ENCODE measurements around the gene PARP12.

PARP12 gene

DNA sequence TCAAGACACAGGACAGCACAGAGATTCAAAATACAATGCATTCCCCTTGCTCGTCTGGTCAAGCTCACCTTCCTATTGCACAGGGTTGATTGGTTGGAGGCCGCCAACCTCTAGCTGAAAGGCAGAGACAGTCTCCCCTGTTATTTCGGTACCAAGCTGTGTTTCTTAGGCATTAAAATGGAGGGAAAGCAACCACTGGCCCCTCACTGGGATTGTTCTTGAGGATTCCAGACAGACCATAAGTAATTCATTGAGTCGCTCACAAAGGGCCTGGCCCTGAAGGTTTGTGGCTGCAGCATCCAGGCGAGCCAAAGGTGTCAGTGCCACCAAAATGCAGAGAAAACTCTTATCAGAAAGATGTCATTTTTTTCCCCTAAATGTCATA lies 81.2 kb downstream of the PARP12 start:
- H3K36me3 ChIP-seq (ENCODE audit: control insufficient read depth, low read length) = no peaks in the 10 kb centered on the region
- H3K4me3 ChIP-seq (ENCODE audit: low read length) = no peak overlapping the region

DNA sequence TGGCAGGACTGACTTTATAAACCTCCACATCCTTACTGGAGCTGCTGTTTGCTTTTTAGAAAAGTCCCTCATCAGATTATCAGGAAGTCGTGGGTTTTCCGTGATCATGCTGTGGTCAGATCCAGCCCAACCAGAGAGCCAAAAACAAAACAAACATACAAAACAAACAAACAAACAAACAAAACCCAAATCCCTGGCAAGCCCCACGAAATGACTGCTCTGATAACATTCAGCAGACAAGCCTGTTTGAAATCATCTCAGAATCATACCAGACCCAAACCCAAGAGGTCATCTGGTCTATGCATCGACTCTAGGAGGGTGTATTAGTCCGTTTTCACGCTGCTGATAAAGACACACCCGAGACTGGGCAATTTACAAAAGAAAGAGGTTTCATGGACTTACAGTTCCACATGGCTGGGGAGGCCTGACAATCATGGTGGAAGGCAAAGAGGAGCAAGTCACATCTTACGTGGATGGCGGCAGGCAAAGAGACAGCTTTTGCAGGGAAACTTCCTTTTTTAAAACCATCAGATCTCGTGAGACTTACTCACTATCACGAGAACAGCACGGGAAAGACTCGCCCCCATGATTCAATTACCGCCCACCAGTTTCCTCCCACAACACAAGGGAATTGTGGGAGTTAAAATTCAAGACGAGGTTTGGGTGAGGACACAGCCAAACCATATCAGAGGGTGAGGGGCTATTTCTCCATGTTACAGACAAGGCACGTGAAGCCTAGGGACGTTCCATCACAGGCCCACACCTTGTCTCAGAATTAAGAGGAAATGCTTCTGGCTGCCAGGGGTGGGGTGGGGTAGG lies 85.7 kb downstream of the PARP12 start:
- Histone ChIP-seq H3F3A (ENCODE audit: control insufficient read depth, insufficient read depth) (no peaks in the 10 kb centered on the region), H3K4me2 (ENCODE audit: low read length) (no peak overlapping the region), H3K4me3 (ENCODE audit: low read length) (no peak overlapping the region), H3K9me2 (replicated peaks; ENCODE audit: control insufficient read depth, low read length) (no peaks in the 10 kb centered on the region), H3K27me3 (ENCODE audit: control insufficient read depth, low read length) (0 out of 2 replicates have a peak, but pooled peaks cover 2% of the 10 kb centered on the region), H4K20me1 (ENCODE audit: control insufficient read depth, insufficient read depth, low read depth, low read length) (no peaks in the 10 kb centered on the region), H3K27ac (ENCODE audit: low read depth, low read length) (no peak overlapping the region), H3K4me1 (ENCODE audit: control insufficient read depth, low read length) (no peaks in the 10 kb centered on the region), H3K9me3 (ENCODE audit: control insufficient read depth, insufficient read depth, low read length) (no peaks in the 10 kb centered on the region), H3K79me2 (ENCODE audit: control insufficient read depth, low read length) (no peaks in the 10 kb centered on the region), H3K36me3 (ENCODE audit: control insufficient read depth, low read length) (no peaks in the 10 kb centered on the region)
- TF ChIP-seq EZH2phosphoT487 (IDR thresholded peaks at IDR 0.05; ENCODE audit: borderline replicate concordance, low read length) (no peak), CTCF (IDR thresholded peaks at IDR 0.05; ENCODE audit: low read depth, low read length, poor library complexity, severe bottlenecking) (no peak)

More for the DNA sequence above, 81.2 kb downstream of the PARP12 start:
- Histone ChIP-seq H4K20me1 (ENCODE audit: control insufficient read depth, insufficient read depth, low read depth, low read length) (no peaks in the 10 kb centered on the region), H3K4me2 (ENCODE audit: low read length) (no peak overlapping the region), H3K9me2 (replicated peaks; ENCODE audit: control insufficient read depth, low read length) (no peaks in the 10 kb centered on the region), H3K4me1 (ENCODE audit: control insufficient read depth, low read length) (no peaks in the 10 kb centered on the region), H3F3A (ENCODE audit: control insufficient read depth, insufficient read depth) (no peaks in the 10 kb centered on the region), H3K27me3 (ENCODE audit: control insufficient read depth, low read length) (no peaks in the 10 kb centered on the region), H3K79me2 (ENCODE audit: control insufficient read depth, low read length) (no peaks in the 10 kb centered on the region), H3K27ac (ENCODE audit: low read depth, low read length) (no peak overlapping the region), H3K9me3 (ENCODE audit: control insufficient read depth, insufficient read depth, low read length) (no peaks in the 10 kb centered on the region)
- TF ChIP-seq CTCF (IDR thresholded peaks at IDR 0.05; ENCODE audit: low read depth, low read length, poor library complexity, severe bottlenecking) (no peak), EZH2phosphoT487 (IDR thresholded peaks at IDR 0.05; ENCODE audit: borderline replicate concordance, low read length) (no peak)

- Histone ChIP-seq H3K4me1 (ENCODE audit: control insufficient read depth, low read length) (no peaks in the 10 kb centered on the region), H3F3A (ENCODE audit: control insufficient read depth, insufficient read depth) (no peaks in the 10 kb centered on the region), H4K20me1 (ENCODE audit: control insufficient read depth, insufficient read depth, low read depth, low read length) (no peaks in the 10 kb centered on the region), H3K4me3 (ENCODE audit: low read length) (no peak overlapping the region), H3K9me3 (ENCODE audit: control insufficient read depth, insufficient read depth, low read length) (no peaks in the 10 kb centered on the region), H3K9me2 (replicated peaks; ENCODE audit: control insufficient read depth, low read length) (no peaks in the 10 kb centered on the region), H3K36me3 (ENCODE audit: control insufficient read depth, low read length) (no peaks in the 10 kb centered on the region), H3K79me2 (ENCODE audit: control insufficient read depth, low read length) (no peaks in the 10 kb centered on the region), H3K27me3 (ENCODE audit: control insufficient read depth, low read length) (0 out of 2 replicates have a peak, but pooled peaks cover 2% of the 10 kb centered on the region), H3K4me2 (ENCODE audit: low read length) (no peak overlapping the region), H3K27ac (ENCODE audit: low read depth, low read length) (no peak overlapping the region)
- no peak for TF ChIP-seq EZH2phosphoT487 (IDR thresholded peaks at IDR 0.05; ENCODE audit: borderline replicate concordance, low read length)
- no peak for TF ChIP-seq CTCF (IDR thresholded peaks at IDR 0.05; ENCODE audit: low read depth, low read length, poor library complexity, severe bottlenecking)
Observed at GRCh38 chr7:139976055-139976837, 86.5 kb downstream of the PARP12 start.

Measured in DOHH2 (cell line).